Astrocyte (in vitro differentiated cells and primary cell): ENCODE measurements around the gene PDCL3.

Experiments
- EZH2 ChIP-seq: IDR thresholded peaks from 2 replicates; pipeline ENCODE4 v1.6.1; 2012; ENCODE audit warnings: mild to moderate bottlenecking, low read length, inconsistent platforms; ENCODE audit not compliant: insufficient read depth
- TF ChIP-seq, protein P1 (sequence below): IDR thresholded peaks from 2 replicates; pipeline ENCODE4 v1.5.1; 2011; ENCODE audit warnings: low read depth, mild to moderate bottlenecking, inconsistent platforms, low read length, moderate library complexity; ENCODE audit not compliant: insufficient read depth

DNA sequence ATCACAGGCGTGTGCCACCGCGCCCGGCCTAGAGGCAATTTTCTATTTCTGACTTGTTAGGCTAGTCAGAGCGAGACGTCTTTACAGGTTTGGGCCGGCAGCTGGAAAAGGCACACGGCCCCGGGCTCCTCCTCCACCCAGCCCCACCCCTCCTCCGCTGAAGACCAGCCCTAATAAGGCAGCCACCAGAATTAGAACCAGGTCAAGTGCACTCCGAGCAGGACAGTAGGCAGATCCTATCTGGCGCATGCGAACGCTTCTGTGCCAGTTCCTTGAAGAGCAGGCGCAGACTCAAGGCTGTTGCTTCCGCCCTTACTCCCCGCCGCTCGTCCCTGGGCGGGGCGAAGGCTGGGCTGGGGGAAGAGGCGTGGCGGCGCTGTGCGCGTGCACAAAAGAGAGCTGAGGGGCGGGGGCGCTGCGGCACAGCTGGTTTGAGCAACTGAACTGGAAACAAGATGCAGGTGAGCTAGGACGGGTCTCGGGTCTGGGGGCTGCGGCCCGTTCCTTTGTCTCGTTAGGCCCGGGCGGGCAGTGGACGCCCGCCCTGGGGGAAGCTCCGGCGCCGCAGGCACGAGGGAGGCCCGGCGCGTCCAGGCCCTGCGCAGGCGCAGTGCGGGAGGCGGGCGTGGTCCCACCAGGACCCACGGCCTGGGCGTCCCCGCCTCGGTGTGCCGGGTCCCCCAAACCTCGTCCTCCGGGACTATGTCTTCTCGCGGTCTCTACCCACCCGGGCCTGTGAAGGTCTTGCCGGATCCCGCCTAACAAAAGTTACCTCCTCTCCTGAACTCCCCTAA, at the start of gene PDCL3:
- TF ChIP-seq, protein P1, sequence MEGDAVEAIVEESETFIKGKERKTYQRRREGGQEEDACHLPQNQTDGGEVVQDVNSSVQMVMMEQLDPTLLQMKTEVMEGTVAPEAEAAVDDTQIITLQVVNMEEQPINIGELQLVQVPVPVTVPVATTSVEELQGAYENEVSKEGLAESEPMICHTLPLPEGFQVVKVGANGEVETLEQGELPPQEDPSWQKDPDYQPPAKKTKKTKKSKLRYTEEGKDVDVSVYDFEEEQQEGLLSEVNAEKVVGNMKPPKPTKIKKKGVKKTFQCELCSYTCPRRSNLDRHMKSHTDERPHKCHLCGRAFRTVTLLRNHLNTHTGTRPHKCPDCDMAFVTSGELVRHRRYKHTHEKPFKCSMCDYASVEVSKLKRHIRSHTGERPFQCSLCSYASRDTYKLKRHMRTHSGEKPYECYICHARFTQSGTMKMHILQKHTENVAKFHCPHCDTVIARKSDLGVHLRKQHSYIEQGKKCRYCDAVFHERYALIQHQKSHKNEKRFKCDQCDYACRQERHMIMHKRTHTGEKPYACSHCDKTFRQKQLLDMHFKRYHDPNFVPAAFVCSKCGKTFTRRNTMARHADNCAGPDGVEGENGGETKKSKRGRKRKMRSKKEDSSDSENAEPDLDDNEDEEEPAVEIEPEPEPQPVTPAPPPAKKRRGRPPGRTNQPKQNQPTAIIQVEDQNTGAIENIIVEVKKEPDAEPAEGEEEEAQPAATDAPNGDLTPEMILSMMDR: no peak
- TF ChIP-seq EZH2: no peak
